B cell (primary cell): ENCODE measurements around the gene JAK3. TPM values are rescaled to one million over a fixed set of nuclear protein-coding genes. Genes with fewer than 3 reads are reported as not detected.
"Not testable (repeated sequence)": the region's sequence is repeated elsewhere in the genome, so short reads cannot be mapped to it uniquely, and the experiment has no call there.

Experiments used
- ATAC-seq: fragments of 200-7000 bp; cut with Tn5 transposase; one replicate; pipeline ENCODE4 v1.10.0; 2021; ENCODE audit warnings: low read depth, mild to moderate bottlenecking, moderate number of reproducible peaks, moderate library complexity
- CTCF ChIA-PET: fragments of 350-600 bp; sonication (Branson Sonifier 250); formaldehyde crosslinking; loops from one replicate; lab custom pipeline; 2021; ENCODE audit warnings: antibody characterized with exemption, inconsistent platforms; lab: Charles Lee
- POLR2A ChIA-PET: fragments of 350-600 bp; sonication (Branson Sonifier 250); formaldehyde crosslinking; loops from one replicate; lab custom pipeline; 2021; ENCODE audit warnings: antibody characterized with exemption; lab: Charles Lee
- DNase-seq: peaks from one replicate; pipeline ENCODE4 v3.0.0; 2013
- H2AFZ ChIP-seq: 2 replicates; pipeline ENCODE4 v1.6.1; 2012; ENCODE audit warnings: mild to moderate bottlenecking, low read depth, low read length; ENCODE audit not compliant: insufficient read depth, poor library complexity, severe bottlenecking
- H3K27ac ChIP-seq, 2 donors: 1 replicate in 1 of 2; 2 replicates in 1 of 2; pipeline ENCODE4 v1.5.1; 2012 to 2013; ENCODE audit warnings: low read length in 2 of 2, mild to moderate bottlenecking in 2 of 2, moderate library complexity in 1 of 2
- H3K27me3 ChIP-seq, 4 experiments: fragments of 200-600 bp in 1 of 4; sonication (generic) in 1 of 4; replicated peaks in 1 of 4; 1 replicate in 2 of 4; 2 replicates in 2 of 4; pipeline versions ENCODE4 v1.6.1 to v1.7.0; 2013 to 2016; ENCODE audit warnings: low read length in 3 of 4, mild to moderate bottlenecking in 2 of 4, mixed read lengths in 1 of 4, moderate library complexity in 1 of 4; ENCODE audit not compliant: insufficient read depth in 4 of 4, control insufficient read depth in 3 of 4; ENCODE audit errors: control extremely low read depth in 1 of 4
- H3K36me3 ChIP-seq, 2 experiments: replicated peaks in 1 of 2; 1 replicate in 1 of 2; 2 replicates in 1 of 2; pipeline versions ENCODE4 v1.6.1 to v1.7.1; 2013; ENCODE audit warnings: low read length in 1 of 2; ENCODE audit not compliant: insufficient read depth in 2 of 2, control insufficient read depth in 1 of 2; ENCODE audit errors: control extremely low read depth in 1 of 2, extremely low read depth in 1 of 2
- H3K4me1 ChIP-seq, 2 donors: fragments of 200-600 bp in 1 of 2; sonication (generic) in 1 of 2; 1 replicate in 1 of 2; 2 replicates in 1 of 2; pipeline versions ENCODE4 v1.5.1 to v1.6.1; 2013 to 2017; ENCODE audit warnings: low read length in 2 of 2; ENCODE audit not compliant: control insufficient read depth in 2 of 2, insufficient read depth in 2 of 2
- H3K4me2 ChIP-seq: replicated peaks from 2 replicates; pipeline ENCODE3; 2012; ENCODE audit warnings: mild to moderate bottlenecking, low read depth, low read length; ENCODE audit not compliant: poor library complexity, severe bottlenecking
- H3K4me3 ChIP-seq, 5 experiments: fragments of 200-600 bp in 1 of 5; sonication (generic) in 1 of 5; 1 replicate in 3 of 5; 2 replicates in 2 of 5; pipeline versions ENCODE4 v1.5.1 to v1.7.0; 2011 to 2016; ENCODE audit warnings: low read length in 4 of 5, mild to moderate bottlenecking in 4 of 5, low read depth in 2 of 5, control low read depth in 1 of 5, moderate library complexity in 1 of 5; ENCODE audit not compliant: insufficient read depth in 1 of 5; ENCODE audit errors: control extremely low read depth in 1 of 5, extremely low read depth in 1 of 5
- H3K79me2 ChIP-seq: fragments of 200-600 bp; sonication (generic); one replicate; pipeline ENCODE4 v1.6.0; 2016; ENCODE audit warnings: low read length; ENCODE audit not compliant: control insufficient read depth, insufficient read depth
- H3K9ac ChIP-seq: fragments of 200-600 bp; sonication (generic); 2 replicates; pipeline ENCODE4 v1.6.1; 2017; ENCODE audit warnings: mild to moderate bottlenecking, low read length, moderate library complexity
- H3K9me3 ChIP-seq, 3 donors: one replicate each; pipeline versions ENCODE4 v1.6.1 to v1.7.1; 2013; ENCODE audit warnings: low read length in 2 of 3; ENCODE audit not compliant: control insufficient read depth in 2 of 3, insufficient read depth in 1 of 3; ENCODE audit errors: control extremely low read depth in 1 of 3
- H4K20me1 ChIP-seq: 2 replicates; pipeline ENCODE4 v1.6.0; 2012; ENCODE audit warnings: mild to moderate bottlenecking, low read length; ENCODE audit not compliant: insufficient read depth, control insufficient read depth, poor library complexity, severe bottlenecking
- H3K27ac Mint-ChIP-seq: one replicate; pipeline ENCODE4 v1.8.0; 2021; ENCODE audit warnings: mixed read lengths
- H3K27me3 Mint-ChIP-seq: one replicate; pipeline ENCODE4 v1.8.0; 2021; ENCODE audit warnings: mixed read lengths
- H3K4me1 Mint-ChIP-seq: one replicate; pipeline ENCODE4 v1.8.0; 2021; ENCODE audit warnings: mixed read lengths
- H3K4me3 Mint-ChIP-seq: one replicate; pipeline ENCODE4 v1.8.0; 2021; ENCODE audit warnings: mixed read lengths
- H3K9me3 Mint-ChIP-seq: one replicate; pipeline ENCODE4 v1.8.0; 2022; ENCODE audit warnings: mixed read lengths; ENCODE audit not compliant: insufficient read depth
- EZH2 ChIP-seq: IDR thresholded peaks from 2 replicates; pipeline ENCODE4 v1.6.1; 2012; ENCODE audit warnings: borderline replicate concordance, low read depth, mild to moderate bottlenecking, moderate library complexity, low read length; ENCODE audit not compliant: insufficient read depth, poor library complexity, severe bottlenecking
- WGBS: methylation state at CpG from one replicate; pipeline ENCODE4 v1.1.5; 2013; ENCODE audit warnings: missing lambda C conversion rate; ENCODE audit not compliant: insufficient coverage; 5-methylcytosine and 5-hydroxymethylcytosine counted together
- intact Hi-C: fragments of 100-400 bp; cut with micrococcal nuclease; formaldehyde crosslinking; loops from one replicate; pipeline ENCODE4 v1.10.0; 2022
- polyA plus RNA-seq: library from polyadenylated mRNA; depleted of rRNA; stranded (reverse); fragments of >200 nt; gene quantifications from 2 replicates; pipeline ENCODE4 v1.2.3, GENCODE V29; 2012
- total RNA-seq, 2 donors: library from RNA; stranded (reverse); fragments of 120-200 nt in 1 of 2; gene quantifications; 1 replicate in 1 of 2; 2 replicates in 1 of 2; pipeline versions ENCODE4 v1.2.3 to v1.2.4, GENCODE V29; 2013 to 2022
- TF ChIP-seq, protein P1 (sequence below): fragments of 200-600 bp; IDR thresholded peaks from one replicate; pipeline ENCODE4 v1.8.0; 2022; ENCODE audit warnings: antibody characterized with exemption, mild to moderate bottlenecking

JAK3 gene
- total and polyA plus RNA-seq, 2 donors (not counting 1 experiment from before 2014, with no cell fraction given) = 102 to 143 TPM

- Histone ChIP-seq H3K79me2 (no peaks in the 10 kb centered on the region), H3K36me3 (peaks cover 7 to 59% of the 10 kb centered on the region in 2 experiments), H3K4me2 (no peak overlapping the region), H3K27ac (no peak overlapping the region), H3K9me3 (peaks cover 0 to 7% (median 0%) of the 10 kb centered on the region in 3 donors), H3K4me3 (no peak overlapping the region), H3K27me3 (no peaks in the 10 kb centered on the region), H3K4me1 (peaks cover 0 to 6% of the 10 kb centered on the region in 2 donors), H2AFZ (no peak overlapping the region), H3K9ac (no peak overlapping the region), H4K20me1 (peaks cover 9% of the 10 kb centered on the region)
- ATAC-seq = peak; percentile 86
- no peak overlapping the region for H3K4me3 Mint-ChIP-seq
- H3K9me3 Mint-ChIP-seq = no peaks in the 10 kb centered on the region
- CTCF ChIA-PET = interaction anchor here (0.9 to 6.1 kb wide), 19 partner anchors 9 to 288 kb away, joined by 3 to 75 read pairs (median 5); partner anchors contain the start of genes JAK3 and RPL18A
- no peaks in the 10 kb centered on the region for H3K27me3 Mint-ChIP-seq
- 82% methylated on average over 29 of the region's 32 CpGs for WGBS
- peaks cover 5% of the 10 kb centered on the region for H3K4me1 Mint-ChIP-seq
- intact Hi-C loops = loop anchor here (1.0 kb wide), 3 partner anchors 18 to 80 kb away; no protein-coding TSS in a partner anchor
- TF ChIP-seq, protein P1, sequence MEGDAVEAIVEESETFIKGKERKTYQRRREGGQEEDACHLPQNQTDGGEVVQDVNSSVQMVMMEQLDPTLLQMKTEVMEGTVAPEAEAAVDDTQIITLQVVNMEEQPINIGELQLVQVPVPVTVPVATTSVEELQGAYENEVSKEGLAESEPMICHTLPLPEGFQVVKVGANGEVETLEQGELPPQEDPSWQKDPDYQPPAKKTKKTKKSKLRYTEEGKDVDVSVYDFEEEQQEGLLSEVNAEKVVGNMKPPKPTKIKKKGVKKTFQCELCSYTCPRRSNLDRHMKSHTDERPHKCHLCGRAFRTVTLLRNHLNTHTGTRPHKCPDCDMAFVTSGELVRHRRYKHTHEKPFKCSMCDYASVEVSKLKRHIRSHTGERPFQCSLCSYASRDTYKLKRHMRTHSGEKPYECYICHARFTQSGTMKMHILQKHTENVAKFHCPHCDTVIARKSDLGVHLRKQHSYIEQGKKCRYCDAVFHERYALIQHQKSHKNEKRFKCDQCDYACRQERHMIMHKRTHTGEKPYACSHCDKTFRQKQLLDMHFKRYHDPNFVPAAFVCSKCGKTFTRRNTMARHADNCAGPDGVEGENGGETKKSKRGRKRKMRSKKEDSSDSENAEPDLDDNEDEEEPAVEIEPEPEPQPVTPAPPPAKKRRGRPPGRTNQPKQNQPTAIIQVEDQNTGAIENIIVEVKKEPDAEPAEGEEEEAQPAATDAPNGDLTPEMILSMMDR = peak; percentile 85
- no peak for TF ChIP-seq EZH2
- POLR2A ChIA-PET = no interaction called here
- H3K27ac Mint-ChIP-seq = peak overlapping the region; percentile 51
- DNase-seq = peak; percentile 83
Observed at GRCh38 chr19:17784201-17785008, 63.4 kb downstream of the JAK3 start.

GRCh38 chr19:17783721-17784120, 64.1 kb downstream of the JAK3 start:
- H3K27me3 Mint-ChIP-seq, H3K79me2 ChIP-seq, H3K27me3 ChIP-seq, H3K9ac ChIP-seq, H3K4me3 Mint-ChIP-seq, DNase-seq, H2AFZ ChIP-seq, H3K27ac ChIP-seq, H3K9me3 Mint-ChIP-seq, H3K4me3 ChIP-seq, H3K9me3 ChIP-seq, H3K4me2 ChIP-seq, H3K27ac Mint-ChIP-seq, ATAC-seq: not testable (repeated sequence)
- POLR2A ChIA-PET = interaction anchor here (0.7 kb wide), 1 partner anchor 159 kb away, joined by 3 read pairs; no protein-coding TSS in a partner anchor
- H3K4me1 ChIP-seq = peaks cover 6 to 13% of the 10 kb centered on the region in 2 donors
- H3K4me1 Mint-ChIP-seq = peaks cover 11% of the 10 kb centered on the region
- CTCF ChIA-PET = interaction anchor here (1.1 to 6.1 kb wide), 19 partner anchors 8 to 288 kb away, joined by 3 to 75 read pairs (median 7); partner anchors contain the start of genes JAK3 and RPL18A
- intact Hi-C loops = loop anchor here (1.0 kb wide), 3 partner anchors 17 to 79 kb away; no protein-coding TSS in a partner anchor
- H3K36me3 ChIP-seq = peaks cover 3 to 53% of the 10 kb centered on the region in 2 experiments
- peaks cover 11% of the 10 kb centered on the region for H4K20me1 ChIP-seq
- 90% methylated on average over 2 of the region's 5 CpGs for WGBS
